ENCODE results near the gene SESN1. TPM values are rescaled to one million over a fixed set of nuclear protein-coding genes. Genes with fewer than 3 reads are reported as not detected.

Gene SESN1
- total and polyA plus RNA-seq, 7 donors: 15.1 to 176 (median 101) TPM

- Histone ChIP-seq H3K36me3 (ENCODE audit: insufficient read depth in 1 of 2, low read depth in 1 of 2) (no peaks in the 10 kb centered on the region), H3K27me3 (ENCODE audit: insufficient read depth in 3 of 3, low read length in 2 of 3) (no peaks in the 10 kb centered on the region), H3K9me3 (no peaks in the 10 kb centered on the region), H3K4me1 (peaks cover 75% of the 10 kb centered on the region), H3K4me3 (peak overlapping the region; percentile 52), H3K27ac (peak overlapping the region; percentile 91)
- WGBS, 3 donors: 8 to 26% (median 17%) methylated on average over 3 of the region's 3 CpGs
- DNase-seq (no peak), ATAC-seq (peak in 3 of 4 donors; percentile 35 to 61 (median 55))
- TF ChIP-seq CTCF (IDR thresholded peaks at IDR 0.05): no peak
- intact Hi-C loops (cut with DNase I): loop anchor here (5.0 kb wide), 3 partner anchors 61 to 126 kb away; no protein-coding TSS in a partner anchor
These were observed 148.0 kb downstream of the SESN1 start for GRCh38 chr6:108946695-108947094.

GRCh38 chr6:108945681-108946159, 148.9 kb downstream of the SESN1 start:
- Histone ChIP-seq H3K4me1 (peaks cover 77% of the 10 kb centered on the region), H3K36me3 (ENCODE audit: insufficient read depth in 1 of 2, low read depth in 1 of 2) (no peaks in the 10 kb centered on the region), H3K4me3 (peak overlapping the region; percentile 52), H3K9me3 (no peaks in the 10 kb centered on the region), H3K27ac (peak overlapping the region; percentile 91), H3K27me3 (ENCODE audit: insufficient read depth in 3 of 3, low read length in 2 of 3) (no peaks in the 10 kb centered on the region)
- ATAC-seq (peak; percentile 57 to 72 (median 68)), DNase-seq (peak; percentile 75 to 88)
- 9 to 20% (median 13%) methylated on average over 10 of the region's 10 CpGs for WGBS, 3 donors
- intact Hi-C loops (cut with DNase I): loop anchor here (5.0 kb wide), 3 partner anchors 62 to 127 kb away; no protein-coding TSS in a partner anchor
- TF ChIP-seq CTCF (IDR thresholded peaks at IDR 0.05): no peak

- Histone ChIP-seq H3K4me3 (peak overlapping the region; percentile 52), H3K9me3 (no peaks in the 10 kb centered on the region), H3K4me1 (peaks cover 84% of the 10 kb centered on the region), H3K27me3 (ENCODE audit: insufficient read depth in 3 of 3, low read length in 2 of 3) (no peaks in the 10 kb centered on the region), H3K36me3 (ENCODE audit: insufficient read depth in 1 of 2, low read depth in 1 of 2) (no peaks in the 10 kb centered on the region), H3K27ac (peak overlapping the region; percentile 91)
- WGBS, 3 donors: 10 to 16% (median 11%) methylated on average over 12 of the region's 12 CpGs
- ATAC-seq (peak; percentile 38 to 51 (median 44)), DNase-seq (peak; percentile 53 to 68)
- intact Hi-C loops (cut with DNase I): loop anchor here (5.0 kb wide), 3 partner anchors 62 to 127 kb away; no protein-coding TSS in a partner anchor
- no peak for TF ChIP-seq CTCF (IDR thresholded peaks at IDR 0.05)
These were observed 149.7 kb downstream of the SESN1 start for GRCh38 chr6:108944707-108945680.

GRCh38 chr6:108944071-108944470, 150.6 kb downstream of the SESN1 start:
- Histone ChIP-seq H3K9me3 (no peaks in the 10 kb centered on the region), H3K4me3 (peak overlapping the region; percentile 52), H3K4me1 (peaks cover 85% of the 10 kb centered on the region), H3K36me3 (ENCODE audit: insufficient read depth in 1 of 2, low read depth in 1 of 2) (no peaks in the 10 kb centered on the region), H3K27me3 (ENCODE audit: insufficient read depth in 3 of 3, low read length in 2 of 3) (no peaks in the 10 kb centered on the region), H3K27ac (peak overlapping the region; percentile 91)
- intact Hi-C loops (cut with DNase I): no loop called here
- ATAC-seq (peak; percentile 64 to 70 (median 67)), DNase-seq (no peak)
- peak; percentile 15 for TF ChIP-seq CTCF (IDR thresholded peaks at IDR 0.05)
- 28 to 50% (median 29%) methylated on average over 1 of the region's 1 CpG for WGBS, 3 donors
